Activated CD8-positive, alpha-beta memory T cell treated with anti-CD3 and anti-CD28 coated beads for 24 hours (primary cell): ENCODE results near the gene SYP.

Experiments used
- DNase-seq: peaks from one replicate; pipeline ENCODE4 v3.0.0-alpha.2; 2020

Gene SYP

GRCh38 chrX:49199906-49200771, at the start of gene SYP:
TSS of gene SYP (minus strand) at chrX:49200193. CDS start at chrX:49200186, 7 bp downstream.
- peak; percentile 92 for DNase-seq

- no peak for DNase-seq
Measured at GRCh38 chrX:49249616-49250015, 49.6 kb upstream of the SYP start.

GRCh38 chrX:49249071-49249470, 49.1 kb upstream of the SYP start:
- DNase-seq: no peak

GRCh38 chrX:49247916-49248811, 48.2 kb upstream of the SYP start:
- DNase-seq: no peak

DNA sequence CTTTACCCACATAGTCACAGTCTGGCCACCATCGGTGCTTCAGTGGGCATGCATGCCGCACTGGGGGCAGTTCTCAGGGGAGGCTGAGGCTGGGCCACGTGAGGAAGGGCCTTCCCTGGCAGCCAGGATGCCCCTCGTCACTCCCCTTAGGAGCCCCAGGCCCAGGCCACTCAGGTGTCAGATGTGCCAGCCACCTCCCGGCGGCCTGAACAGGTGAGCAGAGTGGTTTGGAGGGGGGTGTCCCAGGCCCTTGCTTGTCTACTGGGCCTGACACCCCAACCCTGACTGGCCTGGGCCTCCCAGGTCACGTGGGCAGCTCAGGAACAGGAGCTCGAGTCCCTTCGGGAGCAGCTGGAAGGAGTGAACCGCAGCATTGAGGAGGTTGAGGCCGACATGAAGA, 47.4 kb upstream of the SYP start:
- DNase-seq: no peak

DNA sequence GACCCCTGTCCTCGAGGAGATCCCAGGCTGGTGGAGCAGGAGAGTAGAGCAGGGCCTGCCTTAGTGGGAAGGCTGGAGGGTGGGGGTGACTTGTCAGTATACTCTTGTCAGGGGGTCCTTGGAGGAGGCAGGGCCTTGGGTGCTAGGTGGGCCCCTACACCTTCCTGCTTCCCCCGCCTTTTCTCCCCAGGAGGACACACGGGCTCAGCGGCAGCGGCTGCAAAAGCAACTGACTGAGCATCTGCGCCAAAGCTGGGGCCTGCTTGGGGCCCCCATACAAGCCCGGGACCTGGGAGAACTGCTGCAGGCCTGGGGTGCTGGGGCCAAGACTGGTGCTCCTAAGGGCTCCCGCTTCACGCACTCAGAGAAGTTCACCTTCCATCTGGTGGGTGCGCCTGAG, 46.5 kb upstream of the SYP start:
- DNase-seq: no peak

DNA sequence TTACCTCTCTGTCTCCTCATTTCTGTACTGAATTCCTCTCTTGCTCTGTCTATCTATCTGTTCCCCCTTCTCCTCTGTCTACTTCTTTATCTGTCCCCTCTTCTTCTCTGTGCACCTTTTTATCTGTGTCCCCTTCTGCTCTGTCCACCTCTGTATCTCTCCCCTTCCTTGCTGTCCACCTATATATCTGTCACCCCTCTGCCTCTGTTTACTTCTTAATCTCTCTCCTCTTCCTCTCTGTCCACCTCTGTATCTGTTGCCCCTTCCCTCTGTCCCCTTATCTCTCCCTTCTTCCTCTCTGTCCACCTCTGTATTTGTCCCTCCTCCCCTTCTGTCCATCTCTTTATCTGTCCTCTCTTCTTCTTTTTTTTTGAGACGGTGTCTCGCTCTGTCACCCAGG, 44.2 kb upstream of the SYP start:
- no peak for DNase-seq

GRCh38 chrX:49243166-49243565, 43.2 kb upstream of the SYP start:
- DNase-seq: no peak

DNA sequence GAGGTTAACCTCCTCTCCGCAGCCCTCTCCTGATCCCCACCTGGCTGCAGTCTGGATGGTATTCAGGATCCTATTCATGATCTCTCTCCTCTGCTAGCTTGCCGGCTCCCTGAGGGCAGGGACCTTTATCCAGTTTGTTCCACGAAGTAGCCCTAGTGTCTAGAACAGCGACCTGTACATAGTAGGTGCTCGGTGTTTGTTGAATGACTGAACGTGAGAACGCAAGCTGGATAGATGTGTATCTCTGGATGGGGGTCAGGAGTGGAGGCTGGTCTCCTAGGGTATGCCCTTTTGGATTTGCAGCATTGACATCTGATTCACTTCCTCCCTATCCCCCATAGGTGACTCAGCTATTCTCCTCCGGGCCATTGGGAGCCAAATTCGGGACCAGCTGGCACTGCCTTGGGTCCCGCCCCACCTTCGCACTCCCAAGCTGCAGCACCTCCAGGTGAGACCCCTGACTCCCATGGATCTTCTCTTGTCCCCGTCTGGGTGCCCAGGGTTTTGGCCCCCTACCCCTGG, 42.6 kb upstream of the SYP start:
- no peak for DNase-seq

DNA sequence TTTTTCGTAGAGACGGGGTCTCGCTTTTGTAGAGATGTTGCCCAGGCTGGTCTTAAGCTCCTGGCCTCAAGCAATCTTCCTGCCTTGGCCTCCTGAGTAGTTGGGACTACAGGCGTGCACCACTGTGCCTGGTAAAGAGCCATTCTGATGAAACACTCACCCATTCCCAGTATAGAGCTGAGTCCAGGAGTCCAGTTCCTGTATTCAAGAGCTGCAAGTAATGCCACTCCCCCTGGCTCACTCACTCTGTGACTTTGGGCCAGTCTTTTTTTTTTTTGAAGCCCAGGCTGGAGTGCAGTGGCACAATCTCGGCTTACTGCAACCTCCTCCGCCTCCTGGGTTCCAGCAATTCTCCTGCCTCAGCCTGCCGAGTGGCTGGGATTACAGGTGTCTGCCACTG, 38.7 kb upstream of the SYP start:
- no peak for DNase-seq

DNA sequence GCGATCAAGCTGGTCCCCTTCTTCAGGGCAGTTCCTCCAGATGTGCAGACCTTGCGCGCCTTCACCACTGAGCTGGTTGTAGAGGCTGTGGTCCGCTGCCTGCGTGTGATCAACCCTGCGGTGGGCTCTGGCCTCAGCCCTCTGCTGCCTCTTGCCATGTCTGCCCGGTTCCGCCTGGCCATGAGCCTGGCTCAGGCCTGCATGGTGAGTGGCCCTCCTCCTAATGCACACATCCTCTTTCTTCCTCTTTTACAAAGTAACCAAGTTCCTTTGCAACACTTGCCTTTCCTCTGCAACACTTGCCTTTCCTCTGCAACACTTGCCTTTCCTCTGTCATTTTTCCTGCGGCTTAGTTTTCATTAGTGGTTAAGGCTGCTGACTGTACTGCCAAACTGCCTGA, 37.1 kb upstream of the SYP start:
- no peak for DNase-seq

GRCh38 chrX:49233887-49234555, 34.0 kb upstream of the SYP start:
- no peak for DNase-seq

GRCh38 chrX:49233176-49233575, 33.2 kb upstream of the SYP start, which contains the start of gene CACNA1F:
TSS of gene CACNA1F (minus strand) at chrX:49233340. CDS start at chrX:49233309, 31 bp downstream.
- no peak for DNase-seq

DNA sequence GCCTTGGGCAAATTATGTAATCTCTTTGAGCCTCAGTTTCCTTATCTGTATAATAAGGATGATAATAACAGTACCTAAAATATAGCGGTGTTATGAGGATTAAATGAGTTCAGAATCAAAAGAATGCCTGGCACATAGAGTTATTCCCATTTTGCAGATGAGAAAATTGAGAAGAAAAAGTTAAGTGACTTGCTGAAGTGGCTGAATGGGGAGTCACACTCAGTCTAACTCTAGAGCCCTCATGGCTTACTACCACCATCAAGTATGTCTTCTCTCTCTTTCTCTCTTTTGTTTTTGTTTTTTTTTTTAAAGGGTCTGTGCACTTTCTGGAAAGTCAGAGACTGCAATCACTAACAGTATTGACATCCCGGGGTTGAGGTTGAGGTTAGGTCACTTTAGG, 32.5 kb upstream of the SYP start:
- DNase-seq: no peak

- no peak for DNase-seq
Measured at GRCh38 chrX:49231333-49232000, 31.5 kb upstream of the SYP start.

- peak; percentile 79 for DNase-seq
Measured at GRCh38 chrX:49230500-49231232, 30.7 kb upstream of the SYP start.

- DNase-seq: no peak
Measured at GRCh38 chrX:49228185-49228584, 28.2 kb upstream of the SYP start.

DNA sequence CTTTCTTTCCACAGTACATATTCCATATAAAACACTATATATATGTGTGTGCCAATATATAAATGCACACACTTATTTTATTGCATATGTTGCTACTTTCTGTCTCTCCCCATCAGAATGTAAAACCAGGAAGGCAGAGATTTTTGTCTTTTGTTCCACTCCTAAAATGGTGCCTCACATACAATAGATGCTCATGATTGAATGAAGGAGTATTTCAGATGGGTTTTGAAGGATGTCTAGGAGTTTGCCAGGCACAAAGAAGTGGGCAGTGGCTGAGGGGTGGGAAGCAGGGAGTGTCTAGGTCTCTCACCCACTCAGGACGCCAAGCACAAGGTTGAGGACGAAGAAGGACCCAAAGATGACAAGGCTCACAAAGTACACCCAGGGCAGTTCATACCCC, 27.7 kb upstream of the SYP start:
- no peak for DNase-seq

DNA sequence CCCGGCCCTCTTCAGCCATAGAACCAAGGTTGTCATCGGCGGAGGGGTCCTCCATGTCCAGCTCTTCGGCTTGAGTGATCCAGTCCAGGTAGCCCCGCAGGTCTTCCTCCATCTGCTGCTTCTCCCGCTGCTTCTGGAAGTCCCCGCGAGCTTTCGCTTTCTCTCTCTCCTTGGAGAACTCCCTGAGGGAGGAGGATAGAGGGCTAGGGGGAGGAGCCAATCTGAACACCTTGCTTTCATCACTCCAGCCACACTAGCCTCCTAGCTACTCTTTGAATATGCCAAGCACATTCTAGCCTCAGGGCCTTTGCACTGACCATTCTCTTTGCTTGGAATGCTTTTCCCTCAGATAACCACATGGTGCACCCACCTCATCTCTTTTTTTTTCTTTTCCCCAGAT, 27.0 kb upstream of the SYP start:
- no peak for DNase-seq

DNA sequence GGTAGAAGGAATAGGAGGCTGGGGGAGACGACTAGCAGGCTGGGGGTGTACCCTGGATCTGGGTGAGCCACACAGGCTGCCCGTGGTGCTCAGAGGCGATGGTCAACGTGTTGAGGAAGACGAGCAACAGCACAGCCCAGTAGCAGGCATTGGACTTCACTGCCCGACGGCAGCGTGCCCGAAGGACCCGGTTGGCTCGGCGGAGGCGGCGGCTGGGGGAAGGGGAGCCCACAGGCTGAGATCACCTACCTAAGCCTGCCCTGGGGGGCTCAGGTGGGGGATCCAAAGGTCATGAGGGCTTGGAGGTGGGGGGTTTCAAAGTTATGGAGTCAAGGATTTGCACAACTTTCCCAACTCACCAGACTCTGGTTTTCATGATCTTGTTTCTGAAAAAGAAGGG, 25.9 kb upstream of the SYP start:
- no peak for DNase-seq

- DNase-seq: no peak
Measured at GRCh38 chrX:49221868-49222267, 21.9 kb upstream of the SYP start.

GRCh38 chrX:49220100-49220499, 20.1 kb upstream of the SYP start:
- no peak for DNase-seq
